Activated CD4-positive, alpha-beta T cell treated with anti-CD3 and anti-CD28 coated beads, Interleukin-2, amount 50 U/mL, for 16 hours (primary cell): Measurements from ENCODE around the gene HEATR1.
"Not testable (repeated sequence)": the region's sequence is repeated elsewhere in the genome, so short reads cannot be mapped to it uniquely, and the experiment has no call there.

ENCODE experiments used
- DNase-seq: peaks from one replicate; pipeline ENCODE4 v3.0.0-alpha.2; 2020

The HEATR1 gene

GRCh38 chr1:236590553-236591150 lies 13.7 kb downstream of the HEATR1 start:
- no peak for DNase-seq

- no peak for DNase-seq
These were observed 14.8 kb downstream of the HEATR1 start for GRCh38 chr1:236589531-236589930.

- no peak for DNase-seq
These were observed 22.8 kb downstream of the HEATR1 start for GRCh38 chr1:236581528-236581927.

GRCh38 chr1:236580404-236580803 lies 23.9 kb downstream of the HEATR1 start:
- not testable (repeated sequence) for DNase-seq

GRCh38 chr1:236578661-236579060 lies 25.7 kb downstream of the HEATR1 start:
- no peak for DNase-seq

GRCh38 chr1:236577041-236577440 lies 27.3 kb downstream of the HEATR1 start:
- not testable (repeated sequence) for DNase-seq

- no peak for DNase-seq
These were observed 28.3 kb downstream of the HEATR1 start for GRCh38 chr1:236576004-236576403.

GRCh38 chr1:236575523-236575922 lies 28.8 kb downstream of the HEATR1 start:
- DNase-seq: no peak

GRCh38 chr1:236568285-236568894 lies 35.9 kb downstream of the HEATR1 start:
- DNase-seq: no peak

- no peak for DNase-seq
These were observed 38.8 kb downstream of the HEATR1 start for GRCh38 chr1:236565530-236565929.

GRCh38 chr1:236561976-236562375 lies 42.3 kb downstream of the HEATR1 start:
- DNase-seq: no peak

- no peak for DNase-seq
These were observed 44.0 kb downstream of the HEATR1 start for GRCh38 chr1:236560213-236560771.

GRCh38 chr1:236558846-236559245 lies 45.5 kb downstream of the HEATR1 start:
- no peak for DNase-seq

- no peak for DNase-seq
These were observed 46.2 kb downstream of the HEATR1 start for GRCh38 chr1:236558081-236558480.

- no peak for DNase-seq
These were observed 47.7 kb downstream of the HEATR1 start for GRCh38 chr1:236556606-236557005.

GRCh38 chr1:236553370-236553769 lies 50.9 kb downstream of the HEATR1 start:
- DNase-seq: no peak

- no peak for DNase-seq
These were observed 51.4 kb downstream of the HEATR1 start for GRCh38 chr1:236552901-236553300.

GRCh38 chr1:236552096-236552495 lies 52.2 kb downstream of the HEATR1 start:
- no peak for DNase-seq

GRCh38 chr1:236550961-236551851 lies 53.1 kb downstream of the HEATR1 start:
- no peak for DNase-seq

GRCh38 chr1:236548452-236548851 lies 55.9 kb downstream of the HEATR1 start:
- no peak for DNase-seq

GRCh38 chr1:236545621-236546169 lies 58.6 kb downstream of the HEATR1 start:
- DNase-seq: no peak

GRCh38 chr1:236543065-236543669 lies 61.1 kb downstream of the HEATR1 start:
- no peak for DNase-seq

GRCh38 chr1:236541710-236542109 lies 62.6 kb downstream of the HEATR1 start:
- DNase-seq: no peak
